Muscle of arm (tissue), 12 donors: ENCODE results near the gene KIF5A. TPM values are rescaled to one million over a fixed set of nuclear protein-coding genes. Genes with fewer than 3 reads are reported as not detected.
"Not testable (repeated sequence)": the region's sequence is repeated elsewhere in the genome, so short reads cannot be mapped to it uniquely, and the experiment has no call there.

Source experiments
- DNase-seq: peaks from one replicate; pipeline ENCODE4 v3.0.0-alpha.2; 2013
- polyA plus RNA-seq, 12 donors: library from polyadenylated mRNA; unstranded; fragments of 120-200 nt; gene quantifications; one replicate each; pipeline ENCODE4 v1.2.1, GENCODE V29; 2013; ENCODE audit not compliant: insufficient read length in 12 of 12

The KIF5A gene
- polyA plus RNA-seq, 12 donors: 0.04 to 5.2 (median 0.21) TPM; not detected in 1

- no peak for DNase-seq
Measured at GRCh38 chr12:57553343-57554202, 3.7 kb downstream of the KIF5A start.

GRCh38 chr12:57554453-57554852 is 4.6 kb downstream of the KIF5A start:
- DNase-seq: no peak

GRCh38 chr12:57554897-57555296 is 5.1 kb downstream of the KIF5A start:
- DNase-seq: no peak

GRCh38 chr12:57558864-57559263 is 9.0 kb downstream of the KIF5A start:
- DNase-seq: no peak

GRCh38 chr12:57560516-57560915 is 10.7 kb downstream of the KIF5A start:
- no peak for DNase-seq

GRCh38 chr12:57561117-57561516 is 11.3 kb downstream of the KIF5A start:
- DNase-seq: not testable (repeated sequence)

- DNase-seq: no peak
Measured at GRCh38 chr12:57563358-57563757, 13.5 kb downstream of the KIF5A start.

GRCh38 chr12:57564178-57564740 is 14.4 kb downstream of the KIF5A start:
- no peak for DNase-seq

GRCh38 chr12:57568838-57569237 is 19.0 kb downstream of the KIF5A start:
- no peak for DNase-seq

GRCh38 chr12:57569858-57570257 is 20.0 kb downstream of the KIF5A start:
- no peak for DNase-seq

GRCh38 chr12:57570438-57570837 is 20.6 kb downstream of the KIF5A start:
- not testable (repeated sequence) for DNase-seq

GRCh38 chr12:57571926-57572762 is 22.3 kb downstream of the KIF5A start:
- no peak for DNase-seq

GRCh38 chr12:57574795-57575194 is 25.0 kb downstream of the KIF5A start:
- no peak for DNase-seq

- no peak for DNase-seq
Measured at GRCh38 chr12:57575771-57576612, 26.1 kb downstream of the KIF5A start.

- no peak for DNase-seq
Measured at GRCh38 chr12:57576613-57577160, 26.8 kb downstream of the KIF5A start.

GRCh38 chr12:57577981-57578758 is 28.3 kb downstream of the KIF5A start:
- DNase-seq: no peak

GRCh38 chr12:57579011-57579410 is 29.2 kb downstream of the KIF5A start:
- no peak for DNase-seq

GRCh38 chr12:57579677-57580465 is 30.0 kb downstream of the KIF5A start:
- no peak for DNase-seq

GRCh38 chr12:57580466-57580795 is 30.6 kb downstream of the KIF5A start:
- no peak for DNase-seq

GRCh38 chr12:57581802-57582201 is 32.0 kb downstream of the KIF5A start:
- no peak for DNase-seq
